Measurements from ENCODE around the gene WAPL.
"Not testable (repeated sequence)": the region's sequence is repeated elsewhere in the genome, so short reads cannot be mapped to it uniquely, and the experiment has no call there.

The WAPL gene

GRCh38 chr10:86521678-86522509 is at the start of gene WAPL:
Gene WAPL, minus strand, starts transcription at chr10:86521792. Its CDS starts 3,723 bp downstream, at chr10:86518069.
- DNase-seq = peak; percentile 96

DNA sequence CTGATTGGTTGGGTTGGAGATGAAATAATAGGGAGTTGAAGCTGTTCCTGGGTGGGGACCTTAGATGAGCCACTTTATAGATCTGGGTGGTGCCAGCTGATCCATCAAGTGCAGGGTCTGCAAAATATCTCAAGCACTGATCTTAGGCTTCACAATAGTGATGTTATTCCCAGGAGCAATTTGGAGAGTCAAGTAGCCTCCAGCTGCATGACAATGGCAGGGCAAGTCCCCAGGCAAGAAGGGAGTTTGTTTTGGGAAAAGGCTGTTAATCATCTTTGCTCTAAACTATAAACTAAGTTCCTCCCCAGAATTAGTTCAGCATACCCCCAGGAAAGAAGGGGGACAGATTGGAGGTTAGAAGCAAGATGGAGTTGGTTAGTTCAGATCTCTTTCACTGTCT is 47.7 kb upstream of the WAPL start:
- DNase-seq (no peak), ATAC-seq (no peak)

More at GRCh38 chr10:86521678-86522509, at the start of gene WAPL:
- peak; percentile 98 for ATAC-seq

DNA sequence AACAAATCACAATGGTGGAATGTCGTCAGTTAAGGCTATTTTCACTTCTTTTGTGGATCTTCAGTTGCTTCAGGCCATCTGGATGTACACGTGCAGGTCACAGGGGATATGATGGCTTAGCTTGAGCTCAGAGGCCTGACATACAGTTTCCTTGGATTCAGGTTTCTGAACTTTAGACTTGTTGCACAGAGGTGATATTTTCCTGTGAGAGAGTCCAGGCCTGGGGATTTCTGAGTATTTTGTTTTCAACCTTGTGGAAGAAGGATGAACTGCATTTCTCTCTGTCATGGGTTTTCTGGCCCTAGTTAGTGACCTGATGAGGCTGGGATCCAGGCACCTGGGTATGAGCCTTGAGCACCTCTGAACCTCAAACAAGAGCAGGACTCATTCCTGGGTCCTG is 44.9 kb upstream of the WAPL start:
- DNase-seq, ATAC-seq: not testable (repeated sequence)

GRCh38 chr10:86563338-86563737 is 41.7 kb upstream of the WAPL start:
- ATAC-seq, DNase-seq: not testable (repeated sequence)

DNA sequence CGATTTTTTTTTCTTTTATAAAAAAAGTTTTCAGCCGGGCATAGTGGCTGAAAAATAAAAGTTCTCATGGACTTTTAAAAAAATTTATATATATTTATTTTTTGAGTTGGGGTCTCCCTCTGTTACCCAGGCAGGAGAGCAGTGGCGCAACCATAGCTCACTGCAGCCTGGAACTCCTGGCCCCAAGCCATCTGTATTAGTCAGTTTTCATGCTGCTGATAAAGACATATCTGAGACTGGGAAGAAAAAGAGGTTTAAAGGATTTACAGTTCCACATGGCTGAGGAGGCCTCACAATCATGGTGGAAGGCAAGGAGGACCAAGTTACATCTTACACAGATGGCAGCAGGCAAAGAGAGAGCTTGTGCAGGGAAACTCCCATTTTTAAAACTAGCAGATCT is 37.1 kb upstream of the WAPL start:
- ATAC-seq, DNase-seq: not testable (repeated sequence)

DNA sequence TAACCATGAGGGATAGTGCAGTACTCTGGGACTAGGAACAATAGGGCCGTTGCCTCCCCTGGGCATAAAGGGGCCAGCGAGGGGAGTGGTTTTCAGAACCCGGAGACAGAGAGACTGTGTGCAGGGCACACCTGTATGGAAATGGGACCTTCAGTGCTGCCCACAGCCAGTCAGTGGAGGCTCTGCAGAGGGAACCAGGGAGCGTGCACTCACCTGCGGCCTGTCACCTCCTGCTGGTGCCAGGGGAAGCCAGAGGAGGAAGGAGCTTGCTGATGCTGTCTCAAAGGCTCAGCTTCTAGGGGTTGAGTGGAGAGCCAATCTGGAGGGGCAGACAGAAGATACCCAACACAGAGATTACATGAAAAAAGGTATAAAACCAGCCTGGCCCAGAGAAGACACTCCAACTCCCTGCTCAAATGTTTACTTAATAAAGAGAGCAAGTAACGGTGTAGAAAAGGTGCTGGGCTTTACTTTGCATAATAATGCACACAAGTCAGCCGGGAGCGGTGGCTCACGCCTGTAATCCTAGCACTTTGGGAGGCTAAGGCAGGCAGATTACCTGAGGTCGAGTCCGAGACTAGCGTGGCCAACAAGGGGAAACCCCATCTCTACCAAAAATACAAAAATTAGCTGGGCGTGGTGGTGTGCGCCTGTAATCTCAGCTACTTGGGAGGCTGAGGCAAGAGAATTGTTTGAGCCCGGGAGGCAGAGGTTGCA is 35.5 kb upstream of the WAPL start:
- ATAC-seq (no peak), DNase-seq (no peak)

DNA sequence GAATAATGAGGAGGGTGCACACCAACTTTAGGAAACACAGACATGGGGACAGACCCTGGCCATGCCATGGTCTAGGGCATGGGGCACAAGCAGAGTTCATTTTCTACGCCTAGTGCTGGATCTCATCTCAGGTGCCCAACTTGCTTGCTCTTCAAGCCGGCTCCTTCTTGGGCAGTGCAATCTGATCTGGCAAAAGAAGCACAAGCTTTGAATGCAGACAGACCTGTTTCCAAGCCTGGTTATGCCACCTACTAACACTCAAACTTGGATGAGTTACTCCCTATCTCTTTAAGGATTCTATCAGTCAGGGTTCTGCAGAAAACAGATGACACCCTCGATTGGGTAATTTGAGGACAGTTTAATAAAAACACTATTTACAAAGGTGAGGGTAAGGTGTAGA is 34.9 kb upstream of the WAPL start:
- ATAC-seq (no peak), DNase-seq (no peak)

DNA sequence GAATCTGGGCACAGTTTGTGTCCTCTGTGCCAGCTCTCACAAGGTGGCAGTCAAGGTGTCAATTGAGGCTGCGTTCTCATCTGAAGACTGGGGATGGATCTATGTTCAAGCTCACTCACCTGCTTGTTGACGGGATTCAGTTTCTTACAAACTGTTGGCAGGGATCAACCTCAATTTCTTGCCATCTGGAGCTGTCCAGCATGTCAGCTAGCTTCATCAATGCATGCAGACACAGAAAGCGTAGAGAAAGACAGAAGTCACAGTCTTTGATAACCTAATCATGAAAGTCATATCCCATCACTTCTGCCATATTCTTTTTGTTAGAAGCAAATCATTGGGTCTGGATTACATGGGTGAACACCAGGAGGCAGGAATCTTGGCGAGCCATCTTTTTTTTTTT is 32.0 kb upstream of the WAPL start:
- DNase-seq (no peak), ATAC-seq (no peak)

DNA sequence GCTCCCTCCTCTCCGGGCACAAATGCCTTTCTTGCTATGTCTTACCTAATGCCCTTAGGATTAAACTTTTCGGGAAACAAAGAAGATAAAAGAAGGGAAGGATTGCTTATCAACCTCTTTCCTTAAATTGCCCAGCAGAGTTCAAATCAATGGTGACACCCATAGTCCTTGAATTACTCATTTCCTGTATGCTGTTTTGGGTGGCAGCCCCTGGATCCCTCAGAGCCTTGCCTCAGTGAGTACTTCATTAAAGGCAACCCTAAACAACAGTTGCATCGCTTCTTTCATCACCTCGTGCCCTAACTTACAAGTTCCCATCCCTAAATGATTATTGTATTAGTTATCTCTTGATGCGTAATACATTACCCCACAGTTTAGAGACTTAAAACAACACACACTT is 31.6 kb upstream of the WAPL start:
- ATAC-seq = no peak

GRCh38 chr10:86547296-86547695 is 25.7 kb upstream of the WAPL start:
- no peak for ATAC-seq
- DNase-seq = no peak

More for the DNA sequence above, 31.6 kb upstream of the WAPL start:
- DNase-seq = no peak

DNA sequence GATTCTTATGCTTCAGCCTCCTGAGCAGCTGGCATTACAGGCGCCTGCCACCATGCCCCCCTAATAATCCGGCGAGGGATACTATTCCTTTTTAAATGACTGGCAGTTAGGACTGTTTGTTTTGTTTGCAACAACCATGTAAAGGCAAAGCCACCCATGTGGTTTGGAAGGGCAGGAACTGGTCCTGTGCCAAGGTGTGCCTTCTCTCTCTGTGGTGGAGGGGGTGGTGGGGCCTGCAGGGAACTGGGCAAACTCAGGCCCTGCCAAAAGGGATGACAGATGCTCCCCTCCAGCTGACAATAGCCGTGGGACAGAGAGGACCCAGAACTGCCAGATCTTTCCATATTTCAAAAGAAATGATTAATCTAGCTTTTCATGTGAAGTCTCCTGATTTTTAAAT is 23.5 kb upstream of the WAPL start:
- no peak for ATAC-seq
- DNase-seq = no peak

- DNase-seq = no peak
- no peak for ATAC-seq
Observed at GRCh38 chr10:86540016-86540415, 18.4 kb upstream of the WAPL start.

GRCh38 chr10:86538547-86538946 is 17.0 kb upstream of the WAPL start:
- DNase-seq = no peak
- ATAC-seq = no peak

GRCh38 chr10:86538040-86538439 is 16.4 kb upstream of the WAPL start:
- DNase-seq, ATAC-seq: not testable (repeated sequence)

DNA sequence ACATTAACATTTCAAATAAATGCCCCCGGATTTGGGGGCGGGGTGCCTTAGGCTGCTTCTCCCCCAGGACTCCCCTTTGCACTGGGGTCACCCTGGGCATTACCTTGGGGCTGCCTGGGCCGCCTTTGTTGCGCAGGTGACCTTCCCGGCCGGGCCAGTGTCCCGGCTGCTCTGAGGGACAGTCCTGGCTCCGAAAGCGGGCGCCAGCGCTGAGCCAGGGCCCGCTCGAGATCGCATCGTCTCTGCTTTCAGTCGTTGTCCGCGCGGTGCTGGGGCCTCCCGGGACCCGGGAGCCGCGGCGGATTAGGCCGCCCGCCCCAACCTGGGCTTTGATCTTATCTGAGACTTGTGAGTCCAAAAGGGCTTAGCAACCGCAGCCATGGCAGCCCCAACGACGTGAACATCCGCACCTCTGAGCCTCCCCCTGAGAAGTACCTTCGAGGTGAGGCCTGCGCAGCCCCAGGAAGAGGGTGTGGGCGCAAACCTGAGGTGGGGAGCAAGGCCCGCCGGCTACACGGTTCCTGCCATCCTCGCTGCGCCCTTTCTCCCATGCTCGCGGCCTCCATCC is 14.8 kb upstream of the WAPL start:
- ATAC-seq (peak; percentile 46), DNase-seq (peak; percentile 51)

DNA sequence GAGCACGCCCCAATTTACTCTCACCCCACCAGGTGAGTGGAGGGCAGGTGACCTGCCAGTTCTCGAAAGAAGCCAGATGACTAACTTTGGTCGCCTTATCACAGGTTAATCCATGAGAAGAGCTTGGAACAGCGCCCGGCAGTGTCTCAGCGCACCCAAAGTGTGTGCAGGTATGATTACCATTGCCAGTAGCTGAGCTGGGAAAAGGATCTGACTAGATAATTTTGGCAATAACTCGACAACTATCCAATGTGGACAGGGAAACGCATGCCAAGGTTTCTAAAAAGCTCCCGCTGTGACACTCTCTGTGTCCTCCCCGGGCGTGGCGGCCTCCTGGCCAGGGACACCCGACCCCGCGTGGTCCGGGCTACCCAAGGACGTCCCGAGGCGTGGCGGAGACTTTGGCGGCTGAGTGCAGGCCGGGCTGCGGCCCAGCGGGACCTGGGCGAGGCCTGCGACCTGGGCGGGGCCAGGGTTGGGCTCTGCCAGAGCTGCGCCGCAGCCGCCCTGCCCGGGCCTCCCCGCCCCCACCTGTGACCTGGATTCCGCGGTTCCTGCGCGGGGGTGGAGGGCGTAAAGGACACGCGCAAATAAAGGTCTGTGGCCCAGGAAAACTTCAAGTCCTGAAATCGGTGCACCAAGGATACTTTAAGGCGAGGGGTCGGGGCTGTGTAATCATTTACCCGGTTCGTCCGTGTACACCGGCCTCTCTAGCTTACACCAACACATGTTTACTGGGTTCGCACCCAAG is 13.7 kb upstream of the WAPL start:
- DNase-seq (peak; percentile 43), ATAC-seq (peak; percentile 52)

GRCh38 chr10:86533328-86533727 is 11.7 kb upstream of the WAPL start:
- no peak for ATAC-seq
- no peak for DNase-seq

- not testable (repeated sequence) for DNase-seq, ATAC-seq
Observed at GRCh38 chr10:86528736-86529135, 7.1 kb upstream of the WAPL start.

GRCh38 chr10:86526606-86527005 is 5.0 kb upstream of the WAPL start:
- DNase-seq = no peak
- ATAC-seq = no peak

- DNase-seq, ATAC-seq: not testable (repeated sequence)
Observed at GRCh38 chr10:86525713-86526112, 4.1 kb upstream of the WAPL start.

- ATAC-seq = no peak
- DNase-seq = no peak
Observed at GRCh38 chr10:86524225-86524962, 2.8 kb upstream of the WAPL start.

- DNase-seq = no peak
- no peak for ATAC-seq
Observed at GRCh38 chr10:86523348-86523747, 1.8 kb upstream of the WAPL start.
